NCI-H187 (cell line): ENCODE data around the gene AGRP.

Source experiments
- DNase-seq, 2 experiments: peaks; one replicate each; lab custom pipeline; 2025; lab: John Stamatoyannopoulos, UW

Gene AGRP

GRCh38 chr16:67445441-67445912 lies 37.9 kb downstream of the AGRP start:
- DNase-seq: no peak

GRCh38 chr16:67445126-67445426 lies 38.3 kb downstream of the AGRP start:
- DNase-seq: no peak

GRCh38 chr16:67444259-67445125 lies 38.9 kb downstream of the AGRP start:
- no peak for DNase-seq

GRCh38 chr16:67443265-67443664 lies 40.1 kb downstream of the AGRP start:
- no peak for DNase-seq

GRCh38 chr16:67442581-67443255 lies 40.6 kb downstream of the AGRP start:
- no peak for DNase-seq

- no peak for DNase-seq
Observed at GRCh38 chr16:67441907-67442306, 41.4 kb downstream of the AGRP start.

- peak in 1 of 2 experiments; percentile 13 for DNase-seq
Observed at GRCh38 chr16:67441271-67441753, 42.0 kb downstream of the AGRP start.

- no peak for DNase-seq
Observed at GRCh38 chr16:67438824-67439393, 44.4 kb downstream of the AGRP start.

GRCh38 chr16:67438098-67438791 lies 45.1 kb downstream of the AGRP start:
- no peak for DNase-seq

GRCh38 chr16:67437513-67437912 lies 45.8 kb downstream of the AGRP start:
- DNase-seq: no peak

- no peak for DNase-seq
Observed at GRCh38 chr16:67436640-67437193, 46.6 kb downstream of the AGRP start.

- no peak for DNase-seq
Observed at GRCh38 chr16:67435758-67436164, 47.6 kb downstream of the AGRP start.

- DNase-seq: no peak
Observed at GRCh38 chr16:67433131-67433719, 50.1 kb downstream of the AGRP start.
